Mesothelial cell of epicardium (in vitro differentiated cells): ENCODE results near the gene AIFM3. TPM values are rescaled to one million over a fixed set of nuclear protein-coding genes. Genes with fewer than 3 reads are reported as not detected.

ENCODE experiments used
- DNase-seq, 2 experiments: peaks; one replicate each; pipeline ENCODE4 v3.0.0; 2021; ENCODE audit warnings: low spot score in 2 of 2; ENCODE audit not compliant: unreplicated experiment in 2 of 2
- H3K27ac Mint-ChIP-seq: 2 replicates; pipeline ENCODE4 v1.8.0; 2021; ENCODE audit warnings: mixed read lengths
- H3K27me3 Mint-ChIP-seq: 2 replicates; pipeline ENCODE4 v1.8.0; 2021; ENCODE audit warnings: low read depth, mixed read lengths
- H3K36me3 Mint-ChIP-seq: 2 replicates; pipeline ENCODE4 v1.8.0; 2021; ENCODE audit warnings: mixed read lengths
- H3K4me1 Mint-ChIP-seq: 2 replicates; pipeline ENCODE4 v1.8.0; 2021; ENCODE audit warnings: mixed read lengths
- H3K4me3 Mint-ChIP-seq: 2 replicates; pipeline ENCODE4 v1.8.0; 2021; ENCODE audit warnings: mild to moderate bottlenecking, moderate library complexity, mixed read lengths
- H3K9me3 Mint-ChIP-seq: 2 replicates; pipeline ENCODE4 v1.8.0; 2021; ENCODE audit warnings: mixed read lengths
- total RNA-seq: library from RNA; stranded (reverse); gene quantifications from 3 replicates; pipeline ENCODE4 v1.2.1, GENCODE V29; 2021
- TF ChIP-seq, protein P1 (sequence below): fragments of 200-600 bp; sonication (generic); IDR thresholded peaks from one replicate; pipeline ENCODE4 v1.5.0; 2021; ENCODE audit warnings: antibody characterized with exemption; ENCODE audit not compliant: unreplicated experiment

AIFM3 gene
- total RNA-seq, 1 donor from 2014 or later, result 2.5 TPM

DNA sequence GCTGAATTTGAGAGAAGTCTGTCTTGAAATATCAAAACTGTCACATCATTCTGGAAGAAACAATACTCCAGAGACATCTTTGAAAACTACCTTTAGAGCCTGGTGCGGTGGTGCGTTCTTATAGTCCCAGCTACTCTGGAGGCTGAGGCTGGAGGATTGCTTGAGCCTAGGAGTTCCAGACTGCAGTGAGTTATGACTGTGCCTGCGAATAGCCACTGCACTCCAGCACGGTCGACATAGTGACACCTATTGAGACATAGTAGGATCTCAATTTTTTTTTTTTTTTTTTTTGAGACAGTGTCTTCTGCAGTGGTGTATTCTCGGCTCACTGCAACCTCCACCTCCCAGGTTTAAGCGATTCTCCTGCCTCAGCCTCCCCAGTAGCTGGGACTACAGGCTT, 11.5 kb upstream of the AIFM3 start:
- no peak for DNase-seq
- Mint-ChIP-seq H3K36me3 (peaks cover 5% of the 10 kb centered on the region), H3K9me3 (no peaks in the 10 kb centered on the region), H3K27ac (no peak overlapping the region), H3K4me1 (peaks cover 7% of the 10 kb centered on the region), H3K4me3 (no peak overlapping the region), H3K27me3 (peaks cover 12% of the 10 kb centered on the region)
- TF ChIP-seq, protein P1, sequence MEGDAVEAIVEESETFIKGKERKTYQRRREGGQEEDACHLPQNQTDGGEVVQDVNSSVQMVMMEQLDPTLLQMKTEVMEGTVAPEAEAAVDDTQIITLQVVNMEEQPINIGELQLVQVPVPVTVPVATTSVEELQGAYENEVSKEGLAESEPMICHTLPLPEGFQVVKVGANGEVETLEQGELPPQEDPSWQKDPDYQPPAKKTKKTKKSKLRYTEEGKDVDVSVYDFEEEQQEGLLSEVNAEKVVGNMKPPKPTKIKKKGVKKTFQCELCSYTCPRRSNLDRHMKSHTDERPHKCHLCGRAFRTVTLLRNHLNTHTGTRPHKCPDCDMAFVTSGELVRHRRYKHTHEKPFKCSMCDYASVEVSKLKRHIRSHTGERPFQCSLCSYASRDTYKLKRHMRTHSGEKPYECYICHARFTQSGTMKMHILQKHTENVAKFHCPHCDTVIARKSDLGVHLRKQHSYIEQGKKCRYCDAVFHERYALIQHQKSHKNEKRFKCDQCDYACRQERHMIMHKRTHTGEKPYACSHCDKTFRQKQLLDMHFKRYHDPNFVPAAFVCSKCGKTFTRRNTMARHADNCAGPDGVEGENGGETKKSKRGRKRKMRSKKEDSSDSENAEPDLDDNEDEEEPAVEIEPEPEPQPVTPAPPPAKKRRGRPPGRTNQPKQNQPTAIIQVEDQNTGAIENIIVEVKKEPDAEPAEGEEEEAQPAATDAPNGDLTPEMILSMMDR, result no peak

DNA sequence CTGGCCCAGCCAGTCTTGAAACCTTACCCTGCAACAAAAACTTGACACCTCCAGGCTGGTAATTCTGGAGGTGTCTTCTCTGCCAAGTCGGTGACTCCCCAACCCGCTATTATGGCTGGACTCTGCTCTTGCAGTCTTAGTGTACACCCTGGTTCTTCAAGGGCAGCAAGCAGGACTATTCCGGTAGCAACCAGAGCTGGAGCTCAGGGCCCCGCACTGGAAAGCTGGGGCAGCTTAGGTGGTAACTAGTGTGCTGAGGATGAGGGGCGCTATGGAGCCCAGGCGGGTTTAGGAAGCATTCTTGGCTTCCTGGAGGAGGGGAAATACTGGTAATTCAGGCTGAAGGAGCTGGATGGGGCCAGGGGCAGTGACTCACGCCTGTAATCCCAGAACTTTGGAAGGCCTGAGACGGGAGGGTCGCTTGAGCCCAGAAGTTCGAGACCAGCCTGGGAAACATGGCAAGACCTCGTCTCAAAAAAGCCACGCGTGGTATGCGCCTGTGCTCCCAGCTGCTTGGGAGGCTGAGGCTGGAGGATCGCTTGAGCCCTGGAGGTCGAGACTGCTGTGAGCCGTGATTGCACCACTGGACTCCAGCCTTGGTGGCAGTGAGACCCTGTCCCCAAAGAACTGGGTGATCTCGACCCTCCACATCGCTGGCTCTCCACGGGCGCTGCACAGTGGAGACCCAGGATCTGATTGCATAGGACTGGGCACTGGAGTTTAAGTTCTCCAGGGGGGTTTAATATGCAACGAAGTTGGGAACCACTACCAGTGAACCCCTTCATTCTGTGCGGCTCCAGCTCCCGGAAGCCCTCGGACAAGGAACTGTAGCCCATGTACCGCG, 10.6 kb upstream of the AIFM3 start:
- Mint-ChIP-seq H3K9me3 (no peaks in the 10 kb centered on the region), H3K36me3 (peaks cover 5% of the 10 kb centered on the region), H3K27ac (no peak overlapping the region), H3K4me3 (peak overlapping the region; percentile 72), H3K27me3 (peaks cover 12% of the 10 kb centered on the region), H3K4me1 (peaks cover 7% of the 10 kb centered on the region)
- DNase-seq, result no peak
- TF ChIP-seq, protein P1, result no peak

DNA sequence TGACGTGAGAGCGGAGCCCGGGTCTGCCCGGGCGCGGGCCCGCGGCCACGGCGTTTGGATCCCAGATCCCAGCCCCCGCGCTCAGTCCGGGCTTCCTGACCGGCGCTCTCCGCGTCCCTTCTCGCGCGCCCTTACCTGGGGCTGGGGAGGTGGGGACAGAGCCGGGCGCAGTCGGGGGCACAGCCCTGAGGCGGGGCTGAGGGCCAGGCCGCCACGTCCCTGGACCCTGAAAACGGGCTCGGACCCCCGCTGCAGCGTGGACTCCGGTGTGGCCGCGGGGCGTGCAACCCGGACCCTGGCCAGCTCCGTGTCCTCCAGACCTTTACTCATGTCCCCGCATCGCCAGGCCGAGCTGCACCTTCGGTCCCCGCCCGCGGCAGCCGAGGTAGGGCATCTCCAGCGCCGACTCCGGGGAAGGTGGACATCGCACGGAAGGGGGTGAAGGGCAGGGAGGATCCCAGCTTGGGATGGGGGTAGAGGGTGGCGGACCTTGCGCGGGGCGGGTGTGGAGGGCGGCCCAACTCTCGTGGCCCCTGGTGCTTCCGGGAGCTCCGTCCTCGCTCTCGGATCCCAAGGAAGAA, 9.9 kb upstream of the AIFM3 start:
- Mint-ChIP-seq H3K27ac (no peak overlapping the region), H3K36me3 (peaks cover 5% of the 10 kb centered on the region), H3K27me3 (peaks cover 12% of the 10 kb centered on the region), H3K4me3 (peak overlapping the region; percentile 72), H3K4me1 (peaks cover 7% of the 10 kb centered on the region), H3K9me3 (no peaks in the 10 kb centered on the region)
- TF ChIP-seq, protein P1, result no peak
- DNase-seq, result no peak

DNA sequence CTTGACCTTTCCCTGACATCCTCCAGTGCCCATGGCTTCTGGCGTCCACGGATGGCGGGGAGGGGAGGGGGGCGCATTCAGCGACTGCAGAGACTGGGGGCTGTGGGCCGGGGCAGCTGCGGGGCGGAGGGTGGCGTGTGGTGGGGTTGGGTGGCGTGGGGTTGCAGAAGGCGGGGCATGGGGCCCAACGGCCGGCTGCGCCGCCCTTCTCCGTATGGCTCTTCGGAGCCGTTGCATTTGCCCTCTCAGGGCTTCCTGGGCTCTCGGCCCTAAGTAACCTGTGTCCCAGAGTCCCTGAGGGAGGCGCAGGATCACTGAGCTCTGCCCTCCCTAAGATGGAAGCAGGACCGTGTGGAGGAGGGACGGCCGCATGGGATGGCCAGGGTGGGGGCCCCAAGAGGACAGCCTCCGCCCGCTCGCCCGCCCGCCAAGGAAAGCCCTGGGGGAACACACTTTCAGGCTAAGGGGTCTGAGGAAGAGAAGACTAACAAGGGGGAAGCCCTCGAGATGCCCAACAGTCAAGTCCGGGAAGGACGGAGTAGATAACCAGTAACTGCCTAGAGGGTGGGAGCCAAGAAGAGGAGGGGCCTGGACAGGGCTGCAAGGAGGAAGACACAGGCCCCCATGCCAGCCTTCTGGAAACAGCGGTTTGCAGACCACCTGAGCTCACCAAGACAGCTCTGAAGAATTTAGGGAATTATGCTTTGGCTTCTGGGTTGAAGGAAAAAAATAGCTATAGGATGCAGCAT, 9.2 kb upstream of the AIFM3 start:
- no peak overlapping the region for H3K27ac Mint-ChIP-seq
- peaks cover 2% of the 10 kb centered on the region for H3K36me3 Mint-ChIP-seq
- H3K4me3 Mint-ChIP-seq, result peak overlapping the region; percentile 72
- no peak for DNase-seq
- TF ChIP-seq, protein P1, result no peak
- no peaks in the 10 kb centered on the region for H3K9me3 Mint-ChIP-seq
- peaks cover 7% of the 10 kb centered on the region for H3K4me1 Mint-ChIP-seq
- peaks cover 12% of the 10 kb centered on the region for H3K27me3 Mint-ChIP-seq

DNA sequence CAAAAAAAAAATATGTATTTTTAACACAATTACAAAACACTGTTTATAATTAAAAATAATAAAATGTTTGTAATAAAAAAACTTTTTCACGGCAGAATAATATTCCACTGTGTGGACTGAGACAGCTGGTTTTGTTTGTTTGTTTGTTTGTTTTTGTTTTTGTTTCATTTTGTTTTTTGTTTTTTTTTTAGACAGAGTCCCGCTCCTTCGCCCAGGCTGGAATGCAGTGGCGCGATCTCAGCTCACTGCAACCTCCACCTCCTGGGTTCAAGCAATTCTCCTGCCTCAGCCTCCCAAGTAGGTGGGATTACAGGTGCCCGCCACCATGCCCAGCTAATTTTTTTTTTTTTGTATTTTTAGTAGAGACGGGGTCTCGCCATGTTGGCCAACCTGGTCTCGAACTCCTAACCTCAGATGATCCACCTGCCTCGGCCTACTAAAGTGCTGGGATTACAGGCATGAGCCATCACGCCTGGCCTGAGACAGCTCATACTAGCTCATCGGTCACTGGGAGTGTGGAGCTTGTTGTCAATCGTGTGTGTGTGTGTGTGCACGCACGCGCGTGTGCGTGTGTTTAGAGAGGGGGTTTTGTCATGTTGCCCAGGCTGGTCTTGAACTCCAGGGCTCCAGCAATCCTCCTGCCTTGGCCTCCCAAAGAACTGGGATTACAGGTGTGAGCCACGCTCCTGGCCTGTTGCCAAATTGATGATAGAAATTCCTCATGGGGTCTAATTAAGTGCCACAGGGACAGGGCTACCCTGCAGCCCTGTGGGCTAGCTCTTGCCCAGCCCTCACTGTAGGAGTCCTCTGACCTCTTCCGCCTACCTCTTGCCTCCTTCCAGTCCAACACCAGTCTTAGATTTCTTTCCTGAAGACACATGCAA, 7.2 kb upstream of the AIFM3 start:
- Mint-ChIP-seq H3K27ac (no peak overlapping the region), H3K9me3 (no peaks in the 10 kb centered on the region), H3K4me1 (peaks cover 13% of the 10 kb centered on the region), H3K4me3 (peak overlapping the region; percentile 15), H3K36me3 (no peaks in the 10 kb centered on the region), H3K27me3 (peaks cover 27% of the 10 kb centered on the region)
- DNase-seq, result no peak
- TF ChIP-seq, protein P1, result no peak
